Measurements from ENCODE around the gene HMBS.

DNA sequence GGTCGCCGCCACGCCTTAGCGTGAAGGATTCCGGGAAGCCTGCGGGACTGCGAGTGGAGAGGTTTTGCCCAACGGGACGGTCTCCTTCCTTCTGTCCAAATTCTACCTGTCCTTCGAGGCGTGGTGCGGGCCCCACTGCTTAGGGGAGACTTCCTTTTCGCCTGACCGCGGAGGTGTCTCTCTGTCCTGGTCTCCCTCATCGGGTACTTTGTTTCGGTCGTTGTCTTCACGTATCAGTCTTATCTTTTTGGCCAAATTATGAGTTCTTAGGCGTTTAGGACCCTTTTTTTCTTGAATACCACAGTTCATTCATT lies 37.1 kb downstream of the HMBS start:
- no peak for TF ChIP-seq EZH2 (IDR thresholded peaks at IDR 0.05; ENCODE audit: low read length, unreplicated experiment)
- TF ChIP-seq, protein P1, sequence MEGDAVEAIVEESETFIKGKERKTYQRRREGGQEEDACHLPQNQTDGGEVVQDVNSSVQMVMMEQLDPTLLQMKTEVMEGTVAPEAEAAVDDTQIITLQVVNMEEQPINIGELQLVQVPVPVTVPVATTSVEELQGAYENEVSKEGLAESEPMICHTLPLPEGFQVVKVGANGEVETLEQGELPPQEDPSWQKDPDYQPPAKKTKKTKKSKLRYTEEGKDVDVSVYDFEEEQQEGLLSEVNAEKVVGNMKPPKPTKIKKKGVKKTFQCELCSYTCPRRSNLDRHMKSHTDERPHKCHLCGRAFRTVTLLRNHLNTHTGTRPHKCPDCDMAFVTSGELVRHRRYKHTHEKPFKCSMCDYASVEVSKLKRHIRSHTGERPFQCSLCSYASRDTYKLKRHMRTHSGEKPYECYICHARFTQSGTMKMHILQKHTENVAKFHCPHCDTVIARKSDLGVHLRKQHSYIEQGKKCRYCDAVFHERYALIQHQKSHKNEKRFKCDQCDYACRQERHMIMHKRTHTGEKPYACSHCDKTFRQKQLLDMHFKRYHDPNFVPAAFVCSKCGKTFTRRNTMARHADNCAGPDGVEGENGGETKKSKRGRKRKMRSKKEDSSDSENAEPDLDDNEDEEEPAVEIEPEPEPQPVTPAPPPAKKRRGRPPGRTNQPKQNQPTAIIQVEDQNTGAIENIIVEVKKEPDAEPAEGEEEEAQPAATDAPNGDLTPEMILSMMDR (conservative IDR thresholded peaks at IDR 0.05; ENCODE audit: low read depth, low read length): no peak
- TF ChIP-seq EZH2phosphoT487 (IDR thresholded peaks at IDR 0.05; ENCODE audit: borderline replicate concordance, low read length): no peak
